Measurements from ENCODE around the gene NEUROD1.

The NEUROD1 gene

DNA sequence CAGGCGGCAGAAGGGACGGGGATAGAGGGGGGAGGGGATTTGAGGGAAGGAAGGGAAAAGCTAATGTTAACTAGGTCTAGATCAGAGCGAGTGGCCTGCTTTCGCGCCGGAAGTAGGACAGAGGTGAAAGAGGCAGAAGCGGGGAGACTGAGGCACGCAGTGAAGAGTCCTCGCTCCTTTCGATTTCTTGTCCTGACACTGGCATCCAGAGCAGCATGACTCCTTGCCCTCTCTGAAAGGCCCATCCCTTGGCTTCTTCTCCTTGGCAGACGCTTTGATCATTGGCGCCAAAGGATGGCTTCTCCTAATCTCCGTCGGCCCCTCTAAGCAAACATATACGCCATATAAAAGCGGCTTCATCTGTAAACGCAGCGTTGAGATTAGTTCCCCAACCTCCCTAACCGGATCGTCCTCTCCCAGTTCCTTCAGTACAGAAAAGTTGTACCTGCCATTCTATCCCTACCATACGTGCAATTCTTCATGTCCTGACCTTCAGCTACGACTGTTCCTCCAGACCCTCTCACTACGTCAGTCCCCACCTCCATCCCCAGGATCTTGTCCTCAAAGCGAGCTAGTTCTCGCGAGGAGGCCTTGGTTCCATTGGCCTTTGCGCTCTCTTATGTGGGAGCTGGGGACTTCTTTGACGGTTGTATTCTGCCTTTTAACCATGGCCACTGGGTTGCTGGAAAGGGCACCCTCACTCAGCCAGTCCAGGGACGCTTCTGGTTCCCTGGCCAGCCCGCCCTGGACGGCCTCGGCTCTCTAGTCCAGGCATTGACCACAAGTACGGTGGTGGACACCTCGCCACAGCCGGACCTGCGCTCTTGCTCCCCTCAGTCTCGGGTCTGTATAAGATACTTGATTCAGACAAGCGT lies 857 bp upstream of the NEUROD1 start:
- no peak for DNase-seq (ENCODE audit: extremely low read depth in 1 of 2, low read depth in 1 of 2)

DNA sequence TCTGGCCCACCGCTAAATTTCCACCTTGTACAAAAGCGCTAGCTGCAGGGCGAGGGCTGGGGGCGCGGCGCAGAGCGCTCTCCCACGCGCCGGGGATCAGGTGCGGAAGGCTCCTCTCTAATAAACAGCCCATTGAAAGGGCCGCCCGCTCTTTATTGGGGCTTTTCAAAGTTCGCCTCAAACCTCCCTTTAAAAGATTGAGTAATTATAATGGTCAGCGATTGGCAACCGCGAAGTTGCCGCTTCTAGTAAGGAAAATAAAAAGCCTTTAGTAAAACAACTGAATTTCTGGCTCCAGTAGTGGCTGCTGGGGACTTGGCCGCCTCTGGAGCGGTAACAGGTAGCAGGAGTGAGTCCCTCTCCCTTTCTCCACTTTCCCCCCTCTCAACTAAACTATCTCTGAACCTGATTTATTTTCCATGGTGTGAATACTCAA lies 755 bp downstream of the NEUROD1 start:
- no peak for DNase-seq (ENCODE audit: extremely low read depth in 1 of 2, low read depth in 1 of 2)

DNA sequence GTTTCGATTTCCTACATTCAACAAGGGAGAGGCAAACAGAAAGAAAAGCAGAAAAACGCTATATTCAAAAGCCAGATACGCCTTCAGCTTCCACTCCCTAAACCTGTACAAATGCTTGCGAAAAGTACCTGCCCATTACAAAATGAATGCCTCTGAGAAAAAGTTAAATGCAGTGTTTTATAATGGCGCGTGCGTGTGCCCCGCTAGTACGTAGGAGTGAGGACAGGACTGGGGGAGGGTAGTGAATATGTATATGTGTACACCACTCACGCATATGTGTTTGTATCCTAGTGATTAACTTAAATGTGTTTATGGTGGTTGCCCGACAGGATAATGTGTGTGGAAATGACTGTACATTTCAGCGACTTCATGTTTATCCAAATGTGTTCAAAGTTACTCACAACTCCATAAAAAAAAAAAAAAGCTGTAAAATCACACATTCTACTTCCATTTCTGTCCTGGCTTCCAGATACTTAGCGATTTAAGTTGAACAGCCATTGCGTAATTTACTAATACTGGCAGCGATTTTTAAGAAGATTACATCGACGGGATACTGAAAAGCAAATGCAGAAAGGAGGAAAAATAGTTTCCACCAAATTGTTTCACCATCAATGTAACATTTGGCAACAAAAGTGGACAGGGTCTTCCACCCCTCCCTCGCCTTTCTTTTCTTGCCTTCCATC lies 1.3 kb downstream of the NEUROD1 start:
- DNase-seq (ENCODE audit: extremely low read depth in 1 of 2, low read depth in 1 of 2): no peak

DNA sequence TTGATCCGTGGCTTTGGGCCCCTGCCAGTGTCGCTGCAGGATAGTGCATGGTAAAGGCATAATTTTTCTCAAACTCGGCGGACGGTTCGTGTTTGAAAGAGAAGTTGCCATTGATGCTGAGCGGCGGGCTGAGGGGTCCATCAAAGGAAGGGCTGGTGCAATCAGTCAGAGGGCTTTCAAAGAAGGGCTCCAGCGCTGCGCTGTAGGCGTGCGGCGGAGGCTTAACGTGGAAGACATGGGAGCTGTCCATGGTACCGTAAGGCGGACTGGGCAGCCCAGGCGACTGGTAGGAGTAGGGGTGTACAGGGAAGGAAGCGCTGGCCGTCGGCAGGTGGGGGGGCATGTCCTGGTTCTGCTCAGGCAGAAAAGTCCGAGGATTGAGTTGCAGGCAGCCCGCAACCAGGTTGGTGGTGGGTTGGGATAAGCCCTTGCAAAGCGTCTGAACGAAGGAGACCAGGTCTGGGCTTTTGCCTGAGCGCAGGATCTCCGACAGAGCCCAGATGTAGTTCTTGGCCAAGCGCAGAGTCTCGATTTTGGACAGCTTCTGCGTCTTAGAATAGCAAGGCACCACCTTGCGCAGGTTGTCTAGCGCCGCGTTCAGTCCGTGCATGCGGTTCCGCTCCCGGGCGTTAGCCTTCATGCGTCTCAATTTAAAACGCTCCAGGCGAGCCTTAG lies 2.3 kb downstream of the NEUROD1 start:
- peak; percentile 11 to 19 for DNase-seq (ENCODE audit: extremely low read depth in 1 of 2, low read depth in 1 of 2)

DNA sequence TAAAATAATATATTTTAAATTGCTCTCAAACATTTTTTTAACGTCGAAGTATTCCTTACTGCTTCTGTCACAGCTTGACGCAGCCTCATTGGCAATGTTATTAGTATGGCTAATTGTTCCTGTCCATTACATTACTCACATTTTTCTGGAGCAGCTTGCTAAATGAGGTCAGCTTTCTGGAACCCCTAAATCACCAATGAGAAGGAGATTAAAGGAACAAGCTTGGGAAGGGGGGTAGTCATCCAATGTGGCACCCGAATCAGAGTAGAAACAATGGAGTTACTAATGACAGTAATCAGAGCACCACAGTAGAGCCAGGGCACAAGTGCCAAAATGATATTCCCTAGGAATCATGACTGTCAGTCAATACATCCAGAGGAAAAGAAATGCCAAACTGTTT lies 5.1 kb downstream of the NEUROD1 start:
- DNase-seq (ENCODE audit: extremely low read depth in 1 of 2, low read depth in 1 of 2): no peak

DNA sequence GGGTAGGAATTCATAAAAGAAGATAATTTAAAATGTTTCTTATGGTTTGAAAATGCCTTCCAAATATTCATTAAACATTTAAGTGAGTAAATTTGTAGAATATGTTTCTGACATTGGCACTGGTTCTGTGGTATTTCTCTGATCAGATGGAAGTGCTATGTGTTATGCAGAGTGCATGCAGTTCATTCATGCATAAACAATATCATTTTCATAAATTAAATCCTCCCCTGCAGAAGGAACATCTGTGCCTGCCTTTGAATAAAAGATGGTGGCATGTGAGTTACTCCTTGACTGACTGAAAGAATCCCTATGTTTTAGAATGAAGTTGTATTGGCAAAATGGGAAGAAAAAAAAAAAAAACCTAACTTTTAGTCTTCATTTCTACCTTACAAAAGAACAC lies 5.9 kb downstream of the NEUROD1 start:
- no peak for DNase-seq (ENCODE audit: extremely low read depth in 1 of 2, low read depth in 1 of 2)

DNA sequence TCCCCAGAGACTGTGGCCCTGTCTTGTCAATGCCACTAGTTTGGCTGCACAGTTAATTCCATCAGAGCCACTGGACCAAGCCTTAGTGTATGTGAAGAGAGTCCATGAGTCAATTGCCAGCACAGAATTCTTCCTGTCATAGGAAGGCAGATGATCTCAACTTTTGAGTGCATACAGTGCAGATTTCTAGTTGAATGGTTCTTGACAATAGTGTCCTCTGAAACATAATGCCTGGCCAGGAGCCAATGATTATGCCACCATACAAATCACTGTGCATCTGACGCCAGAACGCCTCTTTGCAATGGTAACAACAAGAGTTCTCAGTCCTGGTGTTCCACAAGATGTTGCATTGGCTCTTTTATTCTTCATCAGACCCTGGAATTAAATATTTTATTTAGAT lies 7.1 kb downstream of the NEUROD1 start:
- DNase-seq (ENCODE audit: extremely low read depth in 1 of 2, low read depth in 1 of 2): no peak

DNA sequence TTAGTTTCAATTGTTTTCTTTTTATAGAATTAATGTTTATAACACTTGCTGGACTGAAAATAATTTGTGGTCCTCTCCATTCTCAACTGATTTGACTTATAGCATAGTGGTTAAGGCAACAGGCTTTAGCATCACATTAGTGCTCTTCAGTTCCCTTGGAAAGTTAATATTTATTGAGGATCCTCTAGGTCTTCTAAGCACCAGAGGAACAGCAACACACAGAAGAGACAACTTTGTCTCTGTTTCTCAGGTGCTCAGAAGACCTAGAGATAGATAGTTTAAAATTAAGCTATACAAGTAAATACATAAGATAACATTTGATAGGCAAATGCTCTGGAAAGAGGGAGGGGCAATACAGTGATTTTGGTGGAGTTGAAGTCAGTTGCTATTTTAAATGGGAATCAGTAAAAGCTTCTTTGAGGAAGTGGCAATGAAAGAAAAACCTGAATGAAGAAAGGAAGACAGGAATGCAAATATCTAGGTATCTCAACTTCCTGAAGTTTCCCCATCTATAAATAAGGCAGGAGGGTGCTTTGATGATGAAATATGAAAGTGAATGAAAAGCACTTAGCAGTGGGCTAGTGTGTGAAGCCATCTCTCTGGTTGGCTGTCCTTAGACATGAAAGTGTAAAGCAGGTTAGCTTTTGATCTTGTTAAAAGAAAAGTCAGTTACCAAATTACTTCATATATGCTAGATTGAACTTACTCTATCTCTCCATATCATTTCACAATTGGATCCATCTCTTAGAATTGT lies 7.9 kb downstream of the NEUROD1 start:
- DNase-seq (ENCODE audit: extremely low read depth in 1 of 2, low read depth in 1 of 2): no peak

DNA sequence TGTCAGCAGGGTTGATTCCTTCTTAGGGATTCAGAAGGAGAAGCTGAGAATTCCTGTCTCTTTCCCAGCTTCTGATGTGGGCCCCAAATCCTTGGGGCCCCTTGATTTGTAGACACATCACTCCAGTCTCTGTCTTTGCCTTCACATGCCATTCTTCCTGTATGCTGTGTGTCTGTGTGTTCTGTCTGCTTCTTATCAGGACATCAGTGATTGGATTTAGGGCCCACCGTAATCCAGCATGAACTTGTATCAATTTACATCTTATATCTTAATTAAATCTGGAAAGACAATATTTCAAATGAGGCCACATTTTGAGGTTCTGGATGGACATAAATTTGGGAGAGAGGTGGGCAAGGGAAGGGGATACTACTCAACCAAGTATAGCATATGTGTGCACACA lies 9.7 kb downstream of the NEUROD1 start:
- no peak for DNase-seq (ENCODE audit: extremely low read depth in 1 of 2, low read depth in 1 of 2)

DNA sequence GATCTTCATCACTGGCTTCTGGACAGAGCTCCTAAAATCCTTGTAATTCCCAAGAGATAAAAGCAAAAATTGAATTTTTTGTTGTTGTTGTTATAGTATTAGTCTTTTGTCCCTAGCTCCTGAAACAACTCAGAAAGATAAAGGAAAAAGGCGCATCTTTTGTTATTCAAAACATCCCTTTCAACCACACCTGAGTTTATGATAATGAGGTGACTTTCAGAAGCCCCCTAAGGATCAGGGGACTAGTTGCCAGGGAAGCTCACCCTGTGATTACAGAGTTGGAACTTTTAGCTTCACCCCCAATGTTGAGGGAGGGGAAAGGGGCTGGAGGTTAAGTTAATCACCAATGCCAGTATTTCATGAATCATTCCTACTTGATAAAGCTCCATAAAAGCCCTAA lies 13.1 kb downstream of the NEUROD1 start:
- DNase-seq (ENCODE audit: extremely low read depth in 1 of 2, low read depth in 1 of 2): no peak

DNA sequence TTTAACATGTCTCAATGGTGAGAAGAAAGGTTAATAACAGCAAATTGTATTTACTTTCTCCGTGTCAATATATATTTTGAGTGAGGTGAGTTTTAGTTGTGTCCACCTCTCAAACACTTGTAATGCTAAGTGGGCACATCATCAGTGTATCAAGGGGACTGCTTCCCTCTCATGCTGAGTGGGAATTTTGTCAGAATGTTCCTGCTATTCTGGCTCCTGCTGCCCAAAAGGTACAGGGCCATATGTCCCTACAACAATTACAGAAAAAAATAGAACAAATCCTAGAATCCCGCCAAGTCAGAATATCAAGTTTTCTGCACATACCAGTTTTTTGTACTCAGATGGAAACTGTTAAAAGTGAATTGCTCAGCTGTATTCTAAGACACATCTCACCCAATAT lies 18.0 kb downstream of the NEUROD1 start:
- DNase-seq (ENCODE audit: extremely low read depth in 1 of 2, low read depth in 1 of 2): no peak

DNA sequence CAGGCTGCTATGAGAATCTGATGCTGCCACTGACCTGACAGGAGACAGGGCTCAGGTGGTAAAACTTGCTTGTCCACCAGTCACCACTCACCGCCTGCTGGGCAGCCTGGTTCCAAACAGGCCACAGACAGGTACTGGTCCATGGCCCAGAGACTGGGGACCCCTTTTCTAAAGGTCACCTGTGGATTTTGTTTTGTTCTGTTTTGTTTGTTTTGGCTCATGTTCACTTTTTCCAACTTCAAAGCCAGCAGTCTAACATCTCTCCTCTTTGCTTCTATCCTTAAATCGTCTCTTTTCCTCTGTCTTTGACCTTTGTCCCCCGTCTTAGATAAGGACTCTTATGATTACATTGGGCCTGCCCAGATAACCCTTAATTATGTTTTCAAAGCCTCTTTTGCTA lies 20.1 kb downstream of the NEUROD1 start:
- no peak for DNase-seq (ENCODE audit: extremely low read depth in 1 of 2, low read depth in 1 of 2)

DNA sequence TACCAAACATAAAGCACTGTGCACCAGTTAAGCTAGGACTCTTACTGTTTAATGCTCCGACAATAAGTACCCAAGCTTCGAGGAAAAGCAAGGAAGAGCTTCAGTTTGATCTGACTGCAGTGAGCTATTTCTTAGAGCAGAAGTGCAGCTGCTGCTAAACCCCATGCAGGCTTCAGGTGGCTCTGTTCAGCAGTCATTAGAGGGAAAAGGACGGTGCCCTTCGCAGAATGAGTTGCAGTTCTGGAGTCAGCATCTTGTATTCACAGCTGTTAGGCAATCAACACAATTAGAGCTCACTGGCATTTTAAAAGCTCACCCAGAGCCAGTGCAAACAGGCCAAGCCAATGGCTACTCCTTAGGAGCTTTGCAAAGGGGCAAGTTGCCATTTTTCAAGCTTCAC lies 21.9 kb downstream of the NEUROD1 start:
- no peak for DNase-seq (ENCODE audit: extremely low read depth in 1 of 2, low read depth in 1 of 2)

DNA sequence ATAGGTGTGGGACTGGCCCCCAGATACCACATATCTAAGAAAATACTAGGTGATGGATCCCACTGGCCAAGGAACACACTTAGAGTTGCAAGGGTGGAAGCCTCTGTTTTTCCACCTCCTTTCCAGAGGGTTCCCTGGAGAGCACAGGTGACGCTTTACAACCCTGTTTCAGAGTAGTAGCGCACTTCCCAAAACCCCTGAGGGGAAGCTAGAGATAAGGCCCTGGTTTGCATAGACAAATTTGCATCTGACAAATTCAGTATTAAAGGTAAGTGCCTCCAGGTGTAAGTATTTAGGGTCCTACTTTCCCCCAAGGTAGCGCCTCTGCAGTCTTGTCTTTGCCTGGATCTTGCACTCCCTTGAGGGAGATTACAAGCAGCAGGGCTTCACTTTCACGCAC lies 22.9 kb downstream of the NEUROD1 start:
- DNase-seq (ENCODE audit: extremely low read depth in 1 of 2, low read depth in 1 of 2): no peak

DNA sequence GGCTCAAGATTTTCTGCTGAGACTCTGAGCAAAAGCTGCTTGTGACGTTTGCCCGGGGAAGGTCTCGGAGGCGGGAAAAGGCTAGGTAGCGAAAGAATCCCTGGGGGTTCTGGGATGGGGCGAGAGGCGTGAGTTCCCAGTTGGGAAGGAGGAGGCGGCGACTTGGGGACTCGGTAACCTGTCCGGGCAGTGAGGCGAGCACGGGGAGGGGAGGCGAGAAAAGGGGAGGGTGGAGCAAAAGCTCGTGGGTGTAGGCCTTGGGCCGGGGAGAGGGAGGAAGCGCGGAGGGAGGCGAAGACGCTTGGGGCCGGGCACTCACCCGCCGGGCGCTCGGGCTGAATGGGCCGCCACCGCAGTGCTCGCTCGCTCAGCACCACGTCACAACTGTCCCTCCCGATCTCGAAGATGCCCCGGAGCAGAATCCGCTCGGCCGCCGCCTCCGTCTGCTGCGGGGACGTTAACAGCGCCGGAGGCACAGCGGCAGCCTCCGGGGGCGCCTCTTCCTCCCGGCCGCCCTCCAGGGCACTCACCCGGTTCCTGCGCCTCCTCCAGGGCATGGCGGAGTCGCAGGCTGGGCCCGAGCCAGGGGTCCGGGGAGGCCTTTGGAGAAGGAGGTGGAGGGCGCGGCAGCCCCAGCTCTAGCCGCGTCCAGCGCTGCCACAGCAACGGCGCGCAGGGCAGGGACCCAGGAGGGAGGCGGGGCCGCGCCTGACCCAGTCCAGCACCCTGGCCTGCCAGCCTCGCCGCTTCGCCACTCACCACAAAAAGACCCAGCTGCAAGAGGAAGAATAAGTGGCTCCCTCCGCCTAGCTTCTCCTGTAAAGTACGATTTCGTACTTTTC lies 23.6 kb downstream of the NEUROD1 start, which contains the start of gene CERKL:
Gene CERKL (minus strand): TSS at position 656 of the 842 bp plus-strand sequence. CDS start 99 bp downstream, at position 557.
- no peak for DNase-seq (ENCODE audit: extremely low read depth in 1 of 2, low read depth in 1 of 2)

DNA sequence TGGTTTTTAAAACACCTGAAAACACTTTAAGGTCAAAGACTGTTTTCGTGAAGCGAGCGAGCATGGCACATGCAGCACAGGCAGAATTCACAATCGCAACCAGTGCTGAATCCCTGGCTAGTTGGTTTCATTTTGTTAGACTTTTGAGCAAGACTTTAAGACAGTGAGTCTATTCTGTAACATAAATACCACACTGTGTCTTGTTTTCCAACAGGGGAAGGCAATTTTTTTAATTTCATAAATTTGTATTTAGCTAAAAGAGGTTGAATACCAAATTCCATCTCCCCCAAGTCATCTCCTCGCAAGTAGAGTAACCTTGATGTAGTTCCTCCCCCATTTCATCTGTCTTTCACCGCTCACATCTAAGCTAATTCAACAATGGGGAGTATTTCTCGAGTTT lies 24.8 kb downstream of the NEUROD1 start:
- no peak for DNase-seq (ENCODE audit: extremely low read depth in 1 of 2, low read depth in 1 of 2)

DNA sequence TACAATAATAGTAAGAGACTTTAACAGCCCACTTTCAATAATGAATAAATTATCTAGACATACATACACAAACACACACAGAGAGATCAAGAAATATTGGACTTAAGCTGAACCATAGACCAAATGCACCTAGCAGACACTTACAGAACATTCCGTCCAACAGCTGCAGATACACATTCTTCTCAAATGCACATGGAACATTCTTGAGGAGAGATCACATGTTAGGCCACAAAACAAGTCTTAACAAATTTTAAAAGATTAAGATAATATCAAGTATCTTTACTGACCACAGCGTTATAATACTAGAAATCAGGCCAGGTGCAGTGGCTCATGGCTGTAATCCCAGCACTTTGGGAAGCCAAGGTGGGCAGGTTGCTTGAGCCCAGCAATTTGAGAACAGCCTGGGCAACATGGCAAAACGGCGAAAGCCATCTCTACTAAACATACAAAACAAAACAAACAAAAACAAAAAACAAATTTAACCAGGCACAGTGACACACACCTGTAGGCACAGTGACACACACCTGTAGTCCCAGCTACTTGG lies 30.8 kb downstream of the NEUROD1 start:
- DNase-seq (ENCODE audit: extremely low read depth in 1 of 2, low read depth in 1 of 2): no peak

DNA sequence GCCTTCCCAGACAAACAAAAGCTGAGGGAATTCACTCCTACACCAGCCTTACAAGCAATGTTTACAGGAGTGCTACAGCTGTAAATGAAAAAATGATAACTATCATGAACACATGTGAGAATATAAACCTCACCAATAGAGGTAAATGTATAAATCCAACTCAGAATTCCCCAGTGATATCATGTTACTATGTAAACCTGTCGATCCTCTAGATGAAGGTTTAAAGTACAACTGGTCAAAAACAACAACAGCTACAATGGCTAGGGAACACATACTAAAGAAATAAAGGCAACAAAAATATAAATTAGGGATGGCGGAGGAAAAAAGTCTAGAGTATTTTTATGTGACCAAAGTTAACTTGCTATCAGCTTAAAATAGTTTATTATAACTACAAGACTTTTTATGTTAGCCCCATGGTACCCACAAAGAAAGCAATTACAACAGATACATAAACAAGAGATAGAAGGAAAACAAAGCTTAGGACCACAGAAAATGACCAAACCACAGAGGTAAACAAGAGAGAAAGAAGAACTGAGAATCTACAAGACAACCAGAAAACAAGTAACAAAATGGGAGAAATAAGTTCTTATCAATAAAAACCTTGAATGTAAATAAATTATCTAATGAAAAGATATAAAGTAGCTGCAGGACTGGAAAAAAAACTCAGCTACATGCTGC lies 31.7 kb downstream of the NEUROD1 start:
- DNase-seq (ENCODE audit: extremely low read depth in 1 of 2, low read depth in 1 of 2): no peak

DNA sequence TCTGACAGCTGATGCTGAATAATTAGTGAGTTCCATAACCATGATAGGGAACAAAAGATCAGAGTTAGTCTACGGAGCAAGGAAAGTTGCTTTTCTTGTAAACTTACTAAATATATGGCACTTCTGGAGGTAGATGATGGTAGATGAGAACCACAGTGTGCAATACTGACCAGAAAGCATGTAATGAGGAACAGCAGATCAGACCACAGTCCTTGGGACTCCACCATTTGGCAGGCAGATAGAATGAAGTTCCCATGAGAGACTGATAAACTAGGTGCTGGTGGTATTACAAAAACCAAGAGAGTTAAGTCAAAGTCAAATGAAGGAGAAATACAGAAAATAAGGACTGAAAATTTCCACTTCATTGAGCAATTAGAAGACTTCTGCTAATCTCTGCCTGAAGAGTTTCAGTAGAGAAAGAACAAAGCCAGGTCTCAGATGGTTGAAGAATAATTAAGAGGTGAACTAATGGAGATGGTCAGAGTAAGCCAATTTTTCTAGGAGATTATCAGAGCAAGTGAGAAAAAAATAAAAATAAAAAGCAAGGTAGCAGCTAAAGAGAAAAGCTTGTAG lies 33.8 kb downstream of the NEUROD1 start:
- no peak for DNase-seq (ENCODE audit: extremely low read depth in 1 of 2, low read depth in 1 of 2)

All from activated CD8-positive, alpha-beta memory T cell treated with anti-CD3 and anti-CD28 coated beads for 1 hour (primary cell).